ENCODE results near the gene PLCB1.

Gene PLCB1

GRCh38 chr20:8671370-8671961 lies 539.4 kb downstream of the PLCB1 start:
- DNase-seq: no peak

- no peak for DNase-seq
Measured at GRCh38 chr20:8673116-8673515, 541.0 kb downstream of the PLCB1 start.

- no peak for DNase-seq
Measured at GRCh38 chr20:8675896-8676295, 543.8 kb downstream of the PLCB1 start.

- DNase-seq: no peak
Measured at GRCh38 chr20:8678098-8678776, 546.2 kb downstream of the PLCB1 start.

GRCh38 chr20:8689337-8689736 lies 557.3 kb downstream of the PLCB1 start:
- DNase-seq: no peak

- no peak for DNase-seq
Measured at GRCh38 chr20:8690074-8690473, 558.0 kb downstream of the PLCB1 start.

- no peak for DNase-seq
Measured at GRCh38 chr20:8693709-8694108, 561.6 kb downstream of the PLCB1 start.

- DNase-seq: no peak
Measured at GRCh38 chr20:8700756-8701155, 568.7 kb downstream of the PLCB1 start.

GRCh38 chr20:8706961-8707700 lies 575.1 kb downstream of the PLCB1 start:
- DNase-seq: no peak

GRCh38 chr20:8709627-8710026 lies 577.6 kb downstream of the PLCB1 start:
- DNase-seq: no peak

- no peak for DNase-seq
Measured at GRCh38 chr20:8711501-8711900, 579.4 kb downstream of the PLCB1 start.

- DNase-seq: no peak
Measured at GRCh38 chr20:8714206-8714605, 582.1 kb downstream of the PLCB1 start.

GRCh38 chr20:8718279-8718678 lies 586.2 kb downstream of the PLCB1 start:
- no peak for DNase-seq

GRCh38 chr20:8720089-8720488 lies 588.0 kb downstream of the PLCB1 start:
- no peak for DNase-seq

GRCh38 chr20:8721098-8721497 lies 589.0 kb downstream of the PLCB1 start:
- no peak for DNase-seq

- no peak for DNase-seq
Measured at GRCh38 chr20:8722277-8722928, 590.3 kb downstream of the PLCB1 start.

- no peak for DNase-seq
Measured at GRCh38 chr20:8723296-8723695, 591.2 kb downstream of the PLCB1 start.

GRCh38 chr20:8724884-8725283 lies 592.8 kb downstream of the PLCB1 start:
- DNase-seq: no peak

GRCh38 chr20:8726460-8726859 lies 594.4 kb downstream of the PLCB1 start:
- DNase-seq: no peak

- no peak for DNase-seq
Measured at GRCh38 chr20:8735014-8735413, 602.9 kb downstream of the PLCB1 start.

GRCh38 chr20:8735674-8736073 lies 603.6 kb downstream of the PLCB1 start:
- DNase-seq: no peak

GRCh38 chr20:8740265-8740664 lies 608.2 kb downstream of the PLCB1 start:
- no peak for DNase-seq

- no peak for DNase-seq
Measured at GRCh38 chr20:8744228-8744844, 612.3 kb downstream of the PLCB1 start.

All from GOT3 (cell line).